Testis (tissue), 2 donors: ENCODE results near the gene MTARC1.

Source experiments
- CTCF ChIP-seq, 3 experiments: fragments of 450-650 bp in 2 of 3; fragments of 200-600 bp in 1 of 3; sonication (generic) in 1 of 3; IDR thresholded peaks; one replicate each; pipeline ENCODE4 v1.5.1; 2016 to 2019; ENCODE audit warnings: antibody characterized with exemption in 3 of 3, mild to moderate bottlenecking in 2 of 3, moderate library complexity in 1 of 3
- POLR2A ChIP-seq: fragments of 450-650 bp; IDR thresholded peaks from one replicate; pipeline ENCODE4 v1.6.1; 2017; ENCODE audit warnings: antibody characterized with exemption, mild to moderate bottlenecking, moderate library complexity

GRCh38 chr1:220800262-220800661 lies 13.5 kb downstream of the MTARC1 start:
- TF ChIP-seq CTCF (IDR thresholded peaks at IDR 0.05) (no peak), POLR2A (no peak)
